SH-SY5Y (cell line): Measurements from ENCODE around the gene STRBP.

Source experiments
- GATA2 ChIP-seq: IDR thresholded peaks from 2 replicates; pipeline ENCODE4 v1.6.1; 2011; ENCODE audit warnings: mild to moderate bottlenecking, low read depth, low read length
- GATA3 ChIP-seq: IDR thresholded peaks from 2 replicates; pipeline ENCODE4 v1.6.1; 2011; ENCODE audit warnings: low read depth, mild to moderate bottlenecking, low read length, moderate library complexity

DNA sequence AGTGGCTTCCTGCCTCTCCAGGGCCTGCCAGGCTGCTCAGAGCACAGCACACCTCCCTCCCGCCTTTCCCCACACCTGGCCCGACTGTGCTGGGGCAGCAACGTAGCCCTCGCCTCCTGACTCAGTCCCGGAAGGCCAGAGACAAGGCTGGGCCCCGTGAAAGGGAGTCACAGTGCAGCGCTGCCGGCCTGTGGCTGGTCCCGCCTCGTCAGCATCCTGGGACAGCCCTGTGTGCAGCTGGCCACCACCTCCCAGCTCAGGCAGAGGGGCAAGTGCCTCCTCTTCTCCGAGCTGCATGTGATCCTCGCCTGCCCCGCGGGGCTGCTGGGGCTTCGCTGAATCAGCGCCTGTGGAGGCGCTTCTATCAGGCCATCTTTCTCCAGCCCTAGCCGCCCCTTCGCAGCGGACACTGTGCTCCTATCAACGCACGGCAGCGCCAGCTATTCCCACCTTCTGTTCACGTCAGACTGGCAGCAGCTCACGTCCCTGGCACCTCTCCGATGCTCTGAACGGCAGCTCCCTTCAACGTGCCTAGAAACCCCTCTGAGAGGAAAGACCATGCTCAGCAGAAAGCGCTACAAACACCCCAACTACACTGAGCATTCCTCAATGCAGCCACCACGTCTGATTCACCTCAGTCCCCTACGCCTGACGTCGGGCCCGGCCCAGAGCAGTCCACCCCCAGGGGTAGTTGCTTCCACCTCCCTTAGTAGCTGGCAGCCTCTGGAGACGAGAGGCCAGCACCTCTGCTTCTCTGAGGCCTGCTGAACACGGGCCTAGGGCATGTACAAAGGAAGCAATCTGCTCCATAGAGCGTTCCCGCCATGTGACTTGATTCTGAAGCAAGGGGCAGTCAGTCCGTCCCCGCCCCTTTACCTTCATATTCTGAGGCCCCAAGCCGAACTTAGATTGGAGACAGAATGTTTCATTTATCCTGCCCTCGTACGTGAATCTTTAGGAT lies 156.1 kb downstream of the STRBP start:
- TF ChIP-seq GATA2 (no peak), GATA3 (no peak)
